ENCODE measurements around the gene CDC25C. TPM values are rescaled to one million over a fixed set of nuclear protein-coding genes. Genes with fewer than 3 reads are reported as not detected.
A peak's percentile ranks its signal among the peaks of the same experiment; 100 is the strongest.

CDC25C gene
- total RNA-seq, 4 donors from 2014 or later, result 0.17 TPM; not detected in 3

GRCh38 chr5:138346889-138347288 is 15.3 kb upstream of the CDC25C start:
- no peak overlapping the region for H3K4me3 ChIP-seq
- no peaks in the 10 kb centered on the region for H3K9me3 ChIP-seq
- H3K4me1 ChIP-seq, result peaks cover 0 to 4% (median 0%) of the 10 kb centered on the region in 4 donors
- no peak for DNase-seq (ENCODE audit: extremely low spot score)
- no peak overlapping the region for H3K27ac ChIP-seq (replicated peaks in 1 of 4)
- H3K36me3 ChIP-seq, result peaks cover 32 to 81% (median 70%) of the 10 kb centered on the region in 4 donors
- H3K27me3 ChIP-seq, result no peaks in the 10 kb centered on the region
- TF ChIP-seq EP300 (IDR thresholded peaks at IDR 0.05) (no peak), POLR2AphosphoS5 (IDR thresholded peaks at IDR 0.05) (no peak), CTCF (IDR thresholded peaks at IDR 0.05) (no peak), POLR2A (IDR thresholded peaks at IDR 0.05; ENCODE audit: low read depth) (no peak)
- 93% methylated on average over 13 of the region's 14 CpGs for WGBS
- intact Hi-C loops (cut with DNase I), result no loop called here

- WGBS, result 89% methylated on average over 17 of the region's 32 CpGs
- Histone ChIP-seq H3K27ac (replicated peaks in 1 of 4) (no peak overlapping the region), H3K9me3 (no peaks in the 10 kb centered on the region), H3K4me3 (no peak overlapping the region), H3K27me3 (no peaks in the 10 kb centered on the region), H3K36me3 (peaks cover 37 to 91% (median 79%) of the 10 kb centered on the region in 4 donors), H3K4me1 (peaks cover 10 to 18% (median 13%) of the 10 kb centered on the region in 4 donors)
- intact Hi-C loops (cut with DNase I), result no loop called here
- DNase-seq (ENCODE audit: extremely low spot score), result no peak
- no peak for TF ChIP-seq EP300 (IDR thresholded peaks at IDR 0.05)
- TF ChIP-seq POLR2A (IDR thresholded peaks at IDR 0.05; ENCODE audit: low read depth), result no peak
- TF ChIP-seq POLR2AphosphoS5 (IDR thresholded peaks at IDR 0.05), result no peak
- TF ChIP-seq CTCF (IDR thresholded peaks at IDR 0.05), result no peak
Observed at GRCh38 chr5:138344887-138345622, 13.5 kb upstream of the CDC25C start.

- Histone ChIP-seq H3K27me3 (no peaks in the 10 kb centered on the region), H3K4me3 (peak overlapping the region in 2 of 4 donors; percentile 79 to 86), H3K4me1 (peaks cover 21 to 38% (median 34%) of the 10 kb centered on the region in 4 donors), H3K36me3 (peaks cover 13 to 41% (median 38%) of the 10 kb centered on the region in 4 donors), H3K9me3 (no peaks in the 10 kb centered on the region), H3K27ac (replicated peaks in 1 of 4) (peak overlapping the region in 2 of 4 donors; percentile 91 to 98)
- DNase-seq (ENCODE audit: extremely low spot score), result no peak
- TF ChIP-seq EP300 (IDR thresholded peaks at IDR 0.05) (no peak), POLR2A (IDR thresholded peaks at IDR 0.05; ENCODE audit: low read depth) (no peak), POLR2AphosphoS5 (IDR thresholded peaks at IDR 0.05) (no peak), CTCF (IDR thresholded peaks at IDR 0.05) (no peak)
- intact Hi-C loops (cut with DNase I), result no loop called here
- 74% methylated on average over 3 of the region's 3 CpGs for WGBS
Observed at GRCh38 chr5:138340008-138340407, 8.4 kb upstream of the CDC25C start.

GRCh38 chr5:138339464-138339863 is 7.9 kb upstream of the CDC25C start:
- H3K27ac ChIP-seq (replicated peaks in 1 of 4), result peak overlapping the region; percentile 91 to 98 (median 94)
- intact Hi-C loops (cut with DNase I), result loop anchor here (2.0 to 10.0 kb wide), 2 partner anchors 13 to 125 kb away; partner anchors contain the start of genes CDC23 and KDM3B
- TF ChIP-seq EP300 (IDR thresholded peaks at IDR 0.05) (no peak), POLR2AphosphoS5 (IDR thresholded peaks at IDR 0.05) (no peak)
- no peaks in the 10 kb centered on the region for H3K9me3 ChIP-seq
- DNase-seq (ENCODE audit: extremely low spot score), result no peak
- peaks cover 7 to 36% (median 32%) of the 10 kb centered on the region in 4 donors for H3K36me3 ChIP-seq
- peaks cover 21 to 38% (median 34%) of the 10 kb centered on the region in 4 donors for H3K4me1 ChIP-seq
- 43% methylated on average over 2 of the region's 2 CpGs for WGBS
- peak overlapping the region; percentile 79 to 97 (median 89) for H3K4me3 ChIP-seq
- H3K27me3 ChIP-seq, result no peaks in the 10 kb centered on the region

- H3K4me1 ChIP-seq, result peaks cover 21 to 38% (median 34%) of the 10 kb centered on the region in 4 donors
Observed at GRCh38 chr5:138339091-138339456, 7.5 kb upstream of the CDC25C start.

More at GRCh38 chr5:138339091-138339456, 7.5 kb upstream of the CDC25C start:
- intact Hi-C loops (cut with DNase I), result loop anchor here (2.0 to 10.0 kb wide), 2 partner anchors 14 to 124 kb away; partner anchors contain the start of genes CDC23 and KDM3B
- TF ChIP-seq POLR2AphosphoS5 (IDR thresholded peaks at IDR 0.05) (no peak), EP300 (IDR thresholded peaks at IDR 0.05) (no peak), CTCF (IDR thresholded peaks at IDR 0.05) (no peak), POLR2A (IDR thresholded peaks at IDR 0.05; ENCODE audit: low read depth) (no peak)
- Histone ChIP-seq H3K27me3 (no peaks in the 10 kb centered on the region), H3K9me3 (no peaks in the 10 kb centered on the region), H3K36me3 (peaks cover 5 to 32% (median 28%) of the 10 kb centered on the region in 4 donors), H3K4me3 (peak overlapping the region; percentile 79 to 97 (median 89)), H3K27ac (replicated peaks in 1 of 4) (peak overlapping the region; percentile 91 to 98 (median 94))
- 2% methylated on average over 7 of the region's 7 CpGs for WGBS
- DNase-seq (ENCODE audit: extremely low spot score), result no peak
